B cell (primary cell): ENCODE results near the gene AUTS2. TPM values are rescaled to one million over a fixed set of nuclear protein-coding genes. Genes with fewer than 3 reads are reported as not detected.

ENCODE experiments used
- ATAC-seq: fragments of 200-7000 bp; cut with Tn5 transposase; one replicate; pipeline ENCODE4 v1.10.0; 2021; ENCODE audit warnings: low read depth, mild to moderate bottlenecking, moderate number of reproducible peaks, moderate library complexity
- CTCF ChIA-PET: fragments of 350-600 bp; sonication (Branson Sonifier 250); formaldehyde crosslinking; loops from one replicate; lab custom pipeline; 2021; ENCODE audit warnings: antibody characterized with exemption, inconsistent platforms; lab: Charles Lee
- POLR2A ChIA-PET: fragments of 350-600 bp; sonication (Branson Sonifier 250); formaldehyde crosslinking; loops from one replicate; lab custom pipeline; 2021; ENCODE audit warnings: antibody characterized with exemption; lab: Charles Lee
- DNase-seq: peaks from one replicate; pipeline ENCODE4 v3.0.0; 2013
- H2AFZ ChIP-seq: 2 replicates; pipeline ENCODE4 v1.6.1; 2012; ENCODE audit warnings: mild to moderate bottlenecking, low read depth, low read length; ENCODE audit not compliant: insufficient read depth, poor library complexity, severe bottlenecking
- H3K27ac ChIP-seq, 2 donors: 1 replicate in 1 of 2; 2 replicates in 1 of 2; pipeline ENCODE4 v1.5.1; 2012 to 2013; ENCODE audit warnings: low read length in 2 of 2, mild to moderate bottlenecking in 2 of 2, moderate library complexity in 1 of 2
- H3K27me3 ChIP-seq, 4 experiments: fragments of 200-600 bp in 1 of 4; sonication (generic) in 1 of 4; replicated peaks in 1 of 4; 1 replicate in 2 of 4; 2 replicates in 2 of 4; pipeline versions ENCODE4 v1.6.1 to v1.7.0; 2013 to 2016; ENCODE audit warnings: low read length in 3 of 4, mild to moderate bottlenecking in 2 of 4, mixed read lengths in 1 of 4, moderate library complexity in 1 of 4; ENCODE audit not compliant: insufficient read depth in 4 of 4, control insufficient read depth in 3 of 4; ENCODE audit errors: control extremely low read depth in 1 of 4
- H3K36me3 ChIP-seq, 2 experiments: replicated peaks in 1 of 2; 1 replicate in 1 of 2; 2 replicates in 1 of 2; pipeline versions ENCODE4 v1.6.1 to v1.7.1; 2013; ENCODE audit warnings: low read length in 1 of 2; ENCODE audit not compliant: insufficient read depth in 2 of 2, control insufficient read depth in 1 of 2; ENCODE audit errors: control extremely low read depth in 1 of 2, extremely low read depth in 1 of 2
- H3K4me1 ChIP-seq, 2 donors: fragments of 200-600 bp in 1 of 2; sonication (generic) in 1 of 2; 1 replicate in 1 of 2; 2 replicates in 1 of 2; pipeline versions ENCODE4 v1.5.1 to v1.6.1; 2013 to 2017; ENCODE audit warnings: low read length in 2 of 2; ENCODE audit not compliant: control insufficient read depth in 2 of 2, insufficient read depth in 2 of 2
- H3K4me2 ChIP-seq: replicated peaks from 2 replicates; pipeline ENCODE3; 2012; ENCODE audit warnings: mild to moderate bottlenecking, low read depth, low read length; ENCODE audit not compliant: poor library complexity, severe bottlenecking
- H3K4me3 ChIP-seq, 5 experiments: fragments of 200-600 bp in 1 of 5; sonication (generic) in 1 of 5; 1 replicate in 3 of 5; 2 replicates in 2 of 5; pipeline versions ENCODE4 v1.5.1 to v1.7.0; 2011 to 2016; ENCODE audit warnings: low read length in 4 of 5, mild to moderate bottlenecking in 4 of 5, low read depth in 2 of 5, control low read depth in 1 of 5, moderate library complexity in 1 of 5; ENCODE audit not compliant: insufficient read depth in 1 of 5; ENCODE audit errors: control extremely low read depth in 1 of 5, extremely low read depth in 1 of 5
- H3K79me2 ChIP-seq: fragments of 200-600 bp; sonication (generic); one replicate; pipeline ENCODE4 v1.6.0; 2016; ENCODE audit warnings: low read length; ENCODE audit not compliant: control insufficient read depth, insufficient read depth
- H3K9ac ChIP-seq: fragments of 200-600 bp; sonication (generic); 2 replicates; pipeline ENCODE4 v1.6.1; 2017; ENCODE audit warnings: mild to moderate bottlenecking, low read length, moderate library complexity
- H3K9me3 ChIP-seq, 3 donors: one replicate each; pipeline versions ENCODE4 v1.6.1 to v1.7.1; 2013; ENCODE audit warnings: low read length in 2 of 3; ENCODE audit not compliant: control insufficient read depth in 2 of 3, insufficient read depth in 1 of 3; ENCODE audit errors: control extremely low read depth in 1 of 3
- H4K20me1 ChIP-seq: 2 replicates; pipeline ENCODE4 v1.6.0; 2012; ENCODE audit warnings: mild to moderate bottlenecking, low read length; ENCODE audit not compliant: insufficient read depth, control insufficient read depth, poor library complexity, severe bottlenecking
- H3K27ac Mint-ChIP-seq: one replicate; pipeline ENCODE4 v1.8.0; 2021; ENCODE audit warnings: mixed read lengths
- H3K27me3 Mint-ChIP-seq: one replicate; pipeline ENCODE4 v1.8.0; 2021; ENCODE audit warnings: mixed read lengths
- H3K4me1 Mint-ChIP-seq: one replicate; pipeline ENCODE4 v1.8.0; 2021; ENCODE audit warnings: mixed read lengths
- H3K4me3 Mint-ChIP-seq: one replicate; pipeline ENCODE4 v1.8.0; 2021; ENCODE audit warnings: mixed read lengths
- H3K9me3 Mint-ChIP-seq: one replicate; pipeline ENCODE4 v1.8.0; 2022; ENCODE audit warnings: mixed read lengths; ENCODE audit not compliant: insufficient read depth
- CTCF ChIP-seq: fragments of 200-600 bp; IDR thresholded peaks from one replicate; pipeline ENCODE4 v1.8.0; 2022; ENCODE audit warnings: antibody characterized with exemption, mild to moderate bottlenecking
- EZH2 ChIP-seq: IDR thresholded peaks from 2 replicates; pipeline ENCODE4 v1.6.1; 2012; ENCODE audit warnings: borderline replicate concordance, low read depth, mild to moderate bottlenecking, moderate library complexity, low read length; ENCODE audit not compliant: insufficient read depth, poor library complexity, severe bottlenecking
- WGBS: methylation state at CpG from one replicate; pipeline ENCODE4 v1.1.5; 2013; ENCODE audit warnings: missing lambda C conversion rate; ENCODE audit not compliant: insufficient coverage; 5-methylcytosine and 5-hydroxymethylcytosine counted together
- intact Hi-C: fragments of 100-400 bp; cut with micrococcal nuclease; formaldehyde crosslinking; loops from one replicate; pipeline ENCODE4 v1.10.0; 2022
- polyA plus RNA-seq: library from polyadenylated mRNA; depleted of rRNA; stranded (reverse); fragments of >200 nt; gene quantifications from 2 replicates; pipeline ENCODE4 v1.2.3, GENCODE V29; 2012
- total RNA-seq, 2 donors: library from RNA; stranded (reverse); fragments of 120-200 nt in 1 of 2; gene quantifications; 1 replicate in 1 of 2; 2 replicates in 1 of 2; pipeline versions ENCODE4 v1.2.3 to v1.2.4, GENCODE V29; 2013 to 2022

The AUTS2 gene
- total and polyA plus RNA-seq, 2 donors (not counting 1 experiment from before 2014, with no cell fraction given): 22.3 to 35.0 TPM

- Histone ChIP-seq H2AFZ (no peak overlapping the region), H3K27ac (no peak overlapping the region), H3K4me3 (no peak overlapping the region), H4K20me1 (no peaks in the 10 kb centered on the region), H3K4me1 (no peaks in the 10 kb centered on the region), H3K27me3 (no peaks in the 10 kb centered on the region), H3K79me2 (no peaks in the 10 kb centered on the region), H3K4me2 (no peak overlapping the region), H3K9ac (no peak overlapping the region), H3K9me3 (no peaks in the 10 kb centered on the region), H3K36me3 (no peaks in the 10 kb centered on the region)
- H3K4me1 Mint-ChIP-seq: no peaks in the 10 kb centered on the region
- H3K27me3 Mint-ChIP-seq: no peaks in the 10 kb centered on the region
- no peak overlapping the region for H3K27ac Mint-ChIP-seq
- TF ChIP-seq EZH2 (no peak), CTCF (no peak)
- no CpG with 5 or more reads among the region's 1 CpG for WGBS
- POLR2A ChIA-PET: no interaction called here
- H3K9me3 Mint-ChIP-seq: no peaks in the 10 kb centered on the region
- intact Hi-C loops: no loop called here
- no peak for ATAC-seq
- CTCF ChIA-PET: no interaction called here
- no peak for DNase-seq
- H3K4me3 Mint-ChIP-seq: no peak overlapping the region
These were observed 686.9 kb downstream of the AUTS2 start for GRCh38 chr7:70285187-70285586.

GRCh38 chr7:70285854-70286253 is 687.6 kb downstream of the AUTS2 start:
- Histone ChIP-seq H3K9ac (no peak overlapping the region), H3K27me3 (no peaks in the 10 kb centered on the region), H4K20me1 (no peaks in the 10 kb centered on the region), H3K79me2 (no peaks in the 10 kb centered on the region), H2AFZ (no peak overlapping the region), H3K9me3 (no peaks in the 10 kb centered on the region), H3K27ac (no peak overlapping the region), H3K4me2 (no peak overlapping the region), H3K4me3 (no peak overlapping the region), H3K4me1 (no peaks in the 10 kb centered on the region), H3K36me3 (no peaks in the 10 kb centered on the region)
- ATAC-seq: no peak
- Mint-ChIP-seq H3K9me3 (no peaks in the 10 kb centered on the region), H3K4me1 (no peaks in the 10 kb centered on the region), H3K27ac (no peak overlapping the region), H3K4me3 (no peak overlapping the region), H3K27me3 (no peaks in the 10 kb centered on the region)
- TF ChIP-seq CTCF (no peak), EZH2 (no peak)
- ChIA-PET CTCF (no interaction called here), POLR2A (no interaction called here)
- DNase-seq: no peak
- intact Hi-C loops: no loop called here
- 85% methylated on average over 3 of the region's 3 CpGs for WGBS
